Lower leg skin (tissue), 3 donors: ENCODE measurements around the gene ZSCAN25.
"Not testable (repeated sequence)": the region's sequence is repeated elsewhere in the genome, so short reads cannot be mapped to it uniquely, and the experiment has no call there.

Source experiments
- CTCF ChIP-seq, 3 donors: fragments of 450-650 bp; IDR thresholded peaks; one replicate each; pipeline ENCODE4 v1.5.1; 2016; ENCODE audit warnings: antibody characterized with exemption in 3 of 3, mild to moderate bottlenecking in 3 of 3, moderate library complexity in 2 of 3
- POLR2A ChIP-seq, 2 donors: fragments of 450-650 bp; IDR thresholded peaks; one replicate each; pipeline ENCODE4 v1.6.1; 2016 to 2017; ENCODE audit warnings: antibody characterized with exemption in 2 of 2, mild to moderate bottlenecking in 1 of 2, moderate library complexity in 1 of 2

GRCh38 chr7:99654626-99655025 lies 37.9 kb downstream of the ZSCAN25 start:
- TF ChIP-seq POLR2A, CTCF (IDR thresholded peaks at IDR 0.05): not testable (repeated sequence)
